Measurements from ENCODE around the gene PRICKLE1. TPM values are rescaled to one million over a fixed set of nuclear protein-coding genes. Genes with fewer than 3 reads are reported as not detected.
A peak's percentile ranks its signal among the peaks of the same experiment; 100 is the strongest.

The PRICKLE1 gene
- polyA plus RNA-seq, 1 donor from 2014 or later: 20.6 TPM

GRCh38 chr12:42484996-42485395, 104.5 kb downstream of the PRICKLE1 start:
- Histone ChIP-seq H3K36me3 (ENCODE audit: insufficient read depth, low read length) (no peaks in the 10 kb centered on the region), H3K4me2 (ENCODE audit: low read length) (no peak overlapping the region), H3K9me2 (ENCODE audit: insufficient read depth, low read length) (no peaks in the 10 kb centered on the region), H3K9ac (ENCODE audit: low read length) (no peak overlapping the region), H3F3A (ENCODE audit: insufficient read depth, low read length, poor library complexity, severe bottlenecking) (no peaks in the 10 kb centered on the region), H3K9me3 (ENCODE audit: low read length) (no peaks in the 10 kb centered on the region), H3K79me2 (replicated peaks; ENCODE audit: insufficient read depth, low read length) (peaks cover 25% of the 10 kb centered on the region), H3K27ac (ENCODE audit: low read length) (no peak overlapping the region), H3K27me3 (ENCODE audit: insufficient read depth, low read depth, low read length) (no peaks in the 10 kb centered on the region), H4K20me1 (ENCODE audit: insufficient read depth) (no peaks in the 10 kb centered on the region), H2AFZ (ENCODE audit: low read depth, low read length) (no peak overlapping the region), H3K4me3 (ENCODE audit: low read length) (peak overlapping the region; percentile 83)
- no peak for TF ChIP-seq POLR2AphosphoS5 (IDR thresholded peaks at IDR 0.05)
- TF ChIP-seq EP300 (conservative IDR thresholded peaks at IDR 0.05; ENCODE audit: poor library complexity, severe bottlenecking): no peak
- no peak for TF ChIP-seq RAD21 (conservative IDR thresholded peaks at IDR 0.05)
- no peak for TF ChIP-seq EZH2 (IDR thresholded peaks at IDR 0.05; ENCODE audit: borderline replicate concordance, insufficient read depth, low read length, poor library complexity, severe bottlenecking)
- TF ChIP-seq CTCF (IDR thresholded peaks at IDR 0.05; ENCODE audit: poor library complexity, severe bottlenecking): no peak
- no peak for TF ChIP-seq SMC3 (conservative IDR thresholded peaks at IDR 0.05; ENCODE audit: poor library complexity)
- no peak for TF ChIP-seq MXI1 (conservative IDR thresholded peaks at IDR 0.05; ENCODE audit: poor library complexity, severe bottlenecking)
- no peak for TF ChIP-seq REST (IDR thresholded peaks at IDR 0.05; ENCODE audit: borderline replicate concordance)
- TF ChIP-seq TAF1 (IDR thresholded peaks at IDR 0.05; ENCODE audit: low read depth): no peak

GRCh38 chr12:42483521-42483790, 106.1 kb downstream of the PRICKLE1 start:
- Histone ChIP-seq H2AFZ (ENCODE audit: low read depth, low read length) (no peak overlapping the region), H4K20me1 (ENCODE audit: insufficient read depth) (no peaks in the 10 kb centered on the region), H3F3A (ENCODE audit: insufficient read depth, low read length, poor library complexity, severe bottlenecking) (no peaks in the 10 kb centered on the region), H3K36me3 (ENCODE audit: insufficient read depth, low read length) (no peaks in the 10 kb centered on the region), H3K9me2 (ENCODE audit: insufficient read depth, low read length) (no peaks in the 10 kb centered on the region), H3K9me3 (ENCODE audit: low read length) (no peaks in the 10 kb centered on the region), H3K4me3 (ENCODE audit: low read length) (peak overlapping the region; percentile 83), H3K9ac (ENCODE audit: low read length) (peak overlapping the region; percentile 82), H3K27me3 (ENCODE audit: insufficient read depth, low read depth, low read length) (no peaks in the 10 kb centered on the region), H3K79me2 (replicated peaks; ENCODE audit: insufficient read depth, low read length) (peaks cover 26% of the 10 kb centered on the region), H3K27ac (ENCODE audit: low read length) (peak overlapping the region; percentile 65), H3K4me2 (ENCODE audit: low read length) (no peak overlapping the region)
- no peak for TF ChIP-seq EZH2 (IDR thresholded peaks at IDR 0.05; ENCODE audit: borderline replicate concordance, insufficient read depth, low read length, poor library complexity, severe bottlenecking)
- no peak for TF ChIP-seq SMC3 (conservative IDR thresholded peaks at IDR 0.05; ENCODE audit: poor library complexity)
- no peak for TF ChIP-seq REST (IDR thresholded peaks at IDR 0.05; ENCODE audit: borderline replicate concordance)
- no peak for TF ChIP-seq MXI1 (conservative IDR thresholded peaks at IDR 0.05; ENCODE audit: poor library complexity, severe bottlenecking)
- TF ChIP-seq POLR2AphosphoS5 (IDR thresholded peaks at IDR 0.05): no peak
- TF ChIP-seq CTCF (IDR thresholded peaks at IDR 0.05; ENCODE audit: poor library complexity, severe bottlenecking): no peak
- TF ChIP-seq RAD21 (conservative IDR thresholded peaks at IDR 0.05): no peak
- no peak for TF ChIP-seq TAF1 (IDR thresholded peaks at IDR 0.05; ENCODE audit: low read depth)
- no peak for TF ChIP-seq EP300 (conservative IDR thresholded peaks at IDR 0.05; ENCODE audit: poor library complexity, severe bottlenecking)
